CD4-positive, alpha-beta T cell (primary cell): Measurements from ENCODE around the gene LCMT1. TPM values are rescaled to one million over a fixed set of nuclear protein-coding genes. Genes with fewer than 3 reads are reported as not detected.

Experiments used
- ATAC-seq: fragments of 200-7000 bp; cut with Tn5 transposase; one replicate; pipeline ENCODE4 v1.10.0; 2022; ENCODE audit warnings: mild to moderate bottlenecking; ENCODE audit not compliant: poor library complexity
- CTCF ChIA-PET: fragments of 350-600 bp; sonication (Branson Sonifier 250); formaldehyde crosslinking; loops from one replicate; lab custom pipeline; 2021; ENCODE audit warnings: antibody characterized with exemption, inconsistent platforms; lab: Charles Lee
- POLR2A ChIA-PET: fragments of 350-600 bp; sonication (Branson Sonifier 250); formaldehyde crosslinking; loops from one replicate; lab custom pipeline; 2021; ENCODE audit warnings: antibody characterized with exemption, inconsistent platforms; lab: Charles Lee
- DNase-seq, 14 experiments: peaks; one replicate each; pipeline ENCODE4 v3.0.0-alpha.2; 2013 to 2020; ENCODE audit warnings: mixed read lengths in 2 of 14
- H3K27ac ChIP-seq, 2 donors: one replicate each; pipeline versions ENCODE4 v1.5.1 to v1.7.0; 2013; ENCODE audit warnings: low read length in 2 of 2, low read depth in 1 of 2, mild to moderate bottlenecking in 1 of 2
- H3K27me3 ChIP-seq, 2 experiments: 1 replicate in 1 of 2; 2 replicates in 1 of 2; pipeline versions ENCODE4 v1.6.1 to v1.7.0; 2013; ENCODE audit warnings: low read length in 2 of 2, control low read depth in 1 of 2, mild to moderate bottlenecking in 1 of 2, moderate library complexity in 1 of 2; ENCODE audit not compliant: insufficient read depth in 2 of 2, control insufficient read depth in 1 of 2
- H3K36me3 ChIP-seq: one replicate; pipeline ENCODE4 v1.6.1; 2013; ENCODE audit warnings: low read length, control low read depth; ENCODE audit not compliant: insufficient read depth
- H3K4me1 ChIP-seq: one replicate; pipeline ENCODE4 v1.6.1; 2013; ENCODE audit warnings: low read length, control low read depth; ENCODE audit not compliant: insufficient read depth
- H3K4me3 ChIP-seq: one replicate; pipeline ENCODE4 v1.5.1; 2013; ENCODE audit warnings: mild to moderate bottlenecking, low read length, moderate library complexity
- H3K9me3 ChIP-seq, 2 experiments: 1 replicate in 1 of 2; 2 replicates in 1 of 2; pipeline versions ENCODE4 v1.6.1 to v1.7.0; 2013; ENCODE audit warnings: low read length in 2 of 2, mild to moderate bottlenecking in 2 of 2, control low read depth in 1 of 2, moderate library complexity in 1 of 2; ENCODE audit not compliant: control insufficient read depth in 1 of 2, insufficient read depth in 1 of 2
- H3K27ac Mint-ChIP-seq: one replicate; pipeline ENCODE4 v1.8.0; 2020; ENCODE audit warnings: mixed read lengths
- H3K27me3 Mint-ChIP-seq: one replicate; pipeline ENCODE4 v1.8.0; 2021; ENCODE audit warnings: mixed read lengths
- H3K36me3 Mint-ChIP-seq: one replicate; pipeline ENCODE4 v1.8.0; 2021; ENCODE audit warnings: low read depth, mixed read lengths
- H3K4me1 Mint-ChIP-seq: one replicate; pipeline ENCODE4 v1.8.0; 2021; ENCODE audit warnings: low read depth, mixed read lengths
- H3K4me3 Mint-ChIP-seq: one replicate; pipeline ENCODE4 v1.8.0; 2020; ENCODE audit warnings: mild to moderate bottlenecking, mixed read lengths
- H3K9me3 Mint-ChIP-seq: one replicate; pipeline ENCODE4 v1.8.0; 2020; ENCODE audit warnings: mixed read lengths
- intact Hi-C, 2 experiments: fragments of 100-400 bp; cut with DNase I in 1 of 2; cut with micrococcal nuclease in 1 of 2; formaldehyde crosslinking; loops; one replicate each; pipeline versions ENCODE4 v1.15.1 to v1.9.0; 2023 to 2025; cut with DNase I, micrococcal nuclease
- total RNA-seq, 174 experiments: library from RNA in 2 of 174; stranded (reverse) in 2 of 174; gene quantifications; one replicate each; pipeline ENCODE4 v1.2.3 and lab custom pipeline; 2021 to 2026
- TF ChIP-seq, protein P1 (sequence below): fragments of 200-600 bp; IDR thresholded peaks from one replicate; pipeline ENCODE4 v1.8.0; 2022; ENCODE audit warnings: antibody characterized with exemption, mild to moderate bottlenecking

LCMT1 gene
- total RNA-seq, 2 experiments from 2014 or later = 22.5 to 28.2 TPM

DNA sequence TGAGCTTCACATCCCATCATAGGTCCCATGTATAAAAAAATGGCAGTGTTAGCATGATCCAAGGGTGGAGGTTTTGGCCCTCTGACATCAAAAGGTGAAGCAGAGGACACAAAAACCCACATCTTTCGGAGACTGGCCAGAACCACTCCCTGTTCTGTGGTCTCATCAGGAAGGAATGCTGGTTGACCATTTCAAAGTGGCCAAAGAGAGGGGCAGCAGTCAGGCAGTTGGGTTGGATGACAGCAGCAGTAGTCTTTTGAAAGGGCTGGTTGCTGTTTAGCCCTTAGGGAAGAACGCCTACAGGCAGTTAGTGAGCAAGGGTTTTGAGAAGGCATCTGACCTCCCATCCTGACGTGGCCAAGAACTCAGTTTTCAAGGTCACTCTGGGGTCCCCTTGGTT lies 40.5 kb downstream of the LCMT1 start:
- ChIA-PET POLR2A (interaction anchor here (1.3 kb wide), 1 partner anchor 12 kb away, joined by 3 read pairs; no protein-coding TSS in a partner anchor), CTCF (no interaction called here)
- no peaks in the 10 kb centered on the region for H3K4me1 Mint-ChIP-seq
- Histone ChIP-seq H3K4me3 (no peak overlapping the region), H3K36me3 (peaks cover 33% of the 10 kb centered on the region), H3K9me3 (no peaks in the 10 kb centered on the region), H3K27ac (no peak overlapping the region), H3K27me3 (no peaks in the 10 kb centered on the region), H3K4me1 (no peaks in the 10 kb centered on the region)
- ATAC-seq = no peak
- TF ChIP-seq, protein P1, sequence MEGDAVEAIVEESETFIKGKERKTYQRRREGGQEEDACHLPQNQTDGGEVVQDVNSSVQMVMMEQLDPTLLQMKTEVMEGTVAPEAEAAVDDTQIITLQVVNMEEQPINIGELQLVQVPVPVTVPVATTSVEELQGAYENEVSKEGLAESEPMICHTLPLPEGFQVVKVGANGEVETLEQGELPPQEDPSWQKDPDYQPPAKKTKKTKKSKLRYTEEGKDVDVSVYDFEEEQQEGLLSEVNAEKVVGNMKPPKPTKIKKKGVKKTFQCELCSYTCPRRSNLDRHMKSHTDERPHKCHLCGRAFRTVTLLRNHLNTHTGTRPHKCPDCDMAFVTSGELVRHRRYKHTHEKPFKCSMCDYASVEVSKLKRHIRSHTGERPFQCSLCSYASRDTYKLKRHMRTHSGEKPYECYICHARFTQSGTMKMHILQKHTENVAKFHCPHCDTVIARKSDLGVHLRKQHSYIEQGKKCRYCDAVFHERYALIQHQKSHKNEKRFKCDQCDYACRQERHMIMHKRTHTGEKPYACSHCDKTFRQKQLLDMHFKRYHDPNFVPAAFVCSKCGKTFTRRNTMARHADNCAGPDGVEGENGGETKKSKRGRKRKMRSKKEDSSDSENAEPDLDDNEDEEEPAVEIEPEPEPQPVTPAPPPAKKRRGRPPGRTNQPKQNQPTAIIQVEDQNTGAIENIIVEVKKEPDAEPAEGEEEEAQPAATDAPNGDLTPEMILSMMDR = no peak
- H3K27ac Mint-ChIP-seq = no peak overlapping the region
- H3K9me3 Mint-ChIP-seq = no peaks in the 10 kb centered on the region
- H3K4me3 Mint-ChIP-seq = no peak overlapping the region
- H3K27me3 Mint-ChIP-seq = no peaks in the 10 kb centered on the region
- intact Hi-C loops = no loop called here
- peaks cover 72% of the 10 kb centered on the region for H3K36me3 Mint-ChIP-seq
- no peak for DNase-seq

DNA sequence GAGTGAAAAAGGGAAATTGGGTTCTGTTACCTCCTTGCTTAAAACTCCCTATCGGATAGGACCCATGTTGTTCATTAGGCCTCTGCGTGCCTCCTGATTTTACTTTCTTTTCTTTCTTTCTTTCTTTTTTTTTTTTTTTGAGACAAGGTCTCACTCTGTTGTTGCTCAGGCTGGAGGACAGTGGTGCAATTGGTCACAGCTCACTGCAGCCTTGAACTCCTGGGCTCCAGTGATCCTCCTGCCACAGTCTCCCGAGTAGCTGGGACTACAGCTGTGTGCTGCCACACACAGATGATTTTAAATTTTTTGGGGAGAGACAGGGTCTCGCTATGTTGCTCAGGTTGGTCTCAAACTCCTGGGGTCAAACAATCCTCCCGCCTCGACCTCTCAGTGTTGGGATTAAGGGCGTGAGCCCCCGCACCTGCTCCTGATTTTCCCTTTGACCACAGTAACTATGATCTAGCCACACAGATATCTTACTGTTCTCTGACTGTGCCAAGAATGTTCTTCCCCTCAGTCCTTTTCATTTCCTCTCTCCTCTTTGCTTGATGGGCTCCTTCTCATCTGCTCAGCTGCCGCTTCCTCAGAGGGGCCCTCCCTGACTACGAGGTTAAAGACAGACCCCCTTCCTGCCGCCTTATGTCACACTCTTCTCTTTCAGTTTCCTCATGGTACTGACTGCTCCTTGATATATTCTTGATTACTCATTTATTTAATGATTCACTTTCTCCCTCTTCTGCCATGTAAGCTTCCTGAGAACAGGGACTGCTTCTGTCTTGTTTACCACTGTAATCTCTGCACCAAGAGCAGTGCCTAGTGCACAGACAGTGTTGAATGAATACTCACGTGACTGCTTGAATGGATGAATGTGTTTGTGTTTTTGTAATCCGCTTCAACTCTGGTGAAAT lies 44.3 kb downstream of the LCMT1 start:
- DNase-seq (no peak), ATAC-seq (no peak)
- ChIA-PET POLR2A (no interaction called here), CTCF (no interaction called here)
- intact Hi-C loops = no loop called here
- H3K9me3 ChIP-seq = no peaks in the 10 kb centered on the region
- peaks cover 81% of the 10 kb centered on the region for H3K36me3 Mint-ChIP-seq
- H3K4me1 Mint-ChIP-seq = no peaks in the 10 kb centered on the region
- H3K4me1 ChIP-seq = no peaks in the 10 kb centered on the region
- no peak overlapping the region for H3K27ac Mint-ChIP-seq
- H3K4me3 Mint-ChIP-seq = no peak overlapping the region
- H3K4me3 ChIP-seq = no peak overlapping the region
- TF ChIP-seq, protein P1 = no peak
- no peak overlapping the region for H3K27ac ChIP-seq
- no peaks in the 10 kb centered on the region for H3K27me3 ChIP-seq
- H3K9me3 Mint-ChIP-seq = no peaks in the 10 kb centered on the region
- H3K27me3 Mint-ChIP-seq = no peaks in the 10 kb centered on the region
- peaks cover 41% of the 10 kb centered on the region for H3K36me3 ChIP-seq

DNA sequence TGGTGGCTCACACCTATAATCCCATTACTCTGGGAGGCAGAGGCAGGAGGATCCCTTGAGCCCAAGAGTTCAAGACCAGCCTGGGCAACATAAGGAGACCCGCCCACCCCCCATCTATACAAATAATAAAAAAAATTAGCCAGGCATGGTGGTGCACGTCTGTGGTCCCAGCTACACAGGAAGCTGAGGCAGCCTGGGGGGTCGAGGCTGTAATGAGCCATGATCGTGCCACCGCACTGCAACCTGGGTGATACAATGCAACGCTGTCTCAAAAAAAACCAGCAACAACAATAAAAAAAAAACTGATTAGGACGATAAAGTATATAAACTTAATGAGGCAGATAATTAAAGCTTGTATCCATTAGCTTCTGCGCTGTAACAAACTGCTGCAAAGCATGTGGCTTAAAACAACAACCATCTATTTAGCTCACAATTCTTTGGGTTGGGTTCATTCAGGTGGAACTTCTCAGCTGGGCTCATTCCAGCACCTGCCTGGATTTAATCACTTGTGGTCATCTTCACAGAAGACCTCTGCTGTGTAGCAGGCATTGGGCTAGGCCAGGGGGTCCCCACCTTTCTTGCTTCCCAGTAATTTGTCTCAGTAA lies 45.8 kb downstream of the LCMT1 start:
- H3K36me3 Mint-ChIP-seq = peaks cover 82% of the 10 kb centered on the region
- H3K27ac ChIP-seq = no peak overlapping the region

More for the DNA sequence above, 45.8 kb downstream of the LCMT1 start:
- ChIA-PET POLR2A (no interaction called here), CTCF (no interaction called here)
- no peak overlapping the region for H3K4me3 Mint-ChIP-seq
- intact Hi-C loops = no loop called here
- H3K9me3 Mint-ChIP-seq = no peaks in the 10 kb centered on the region
- H3K27ac Mint-ChIP-seq = no peak overlapping the region
- Histone ChIP-seq H3K4me1 (no peaks in the 10 kb centered on the region), H3K9me3 (no peaks in the 10 kb centered on the region), H3K36me3 (peaks cover 38% of the 10 kb centered on the region), H3K27me3 (no peaks in the 10 kb centered on the region), H3K4me3 (no peak overlapping the region)
- TF ChIP-seq, protein P1 = no peak
- no peaks in the 10 kb centered on the region for H3K4me1 Mint-ChIP-seq
- no peak for DNase-seq
- ATAC-seq = no peak
- no peaks in the 10 kb centered on the region for H3K27me3 Mint-ChIP-seq
